Measurements from ENCODE around the gene ART3.

The ART3 gene

GRCh38 chr4:76156635-76157034, 82.1 kb downstream of the ART3 start:
- no peak for TF ChIP-seq CTCF (IDR thresholded peaks at IDR 0.05; ENCODE audit: low read depth, low read length)
- in situ Hi-C loops (cut with HindIII; ENCODE audit: low sequenced_read_pairs): no loop called here
- no peak for DNase-seq (ENCODE audit: low read depth, low spot score)
- H3K4me3 ChIP-seq (ENCODE audit: low read depth, low read length): no peak overlapping the region

- no peak overlapping the region for H3K4me3 ChIP-seq (ENCODE audit: low read depth, low read length)
- in situ Hi-C loops (cut with HindIII; ENCODE audit: low sequenced_read_pairs): no loop called here
- no peak for DNase-seq (ENCODE audit: low read depth, low spot score)
- TF ChIP-seq CTCF (IDR thresholded peaks at IDR 0.05; ENCODE audit: low read depth, low read length): no peak
Observed at GRCh38 chr4:76160355-76160754, 85.8 kb downstream of the ART3 start.
